Progenitor cell of endocrine pancreas (in vitro differentiated cells): ENCODE results near the gene AGBL1. TPM values are rescaled to one million over a fixed set of nuclear protein-coding genes. Genes with fewer than 3 reads are reported as not detected.

ENCODE experiments used
- DNase-seq: peaks from one replicate; pipeline ENCODE4 v3.0.0; 2021; ENCODE audit warnings: low spot score; ENCODE audit not compliant: unreplicated experiment
- H3K27ac Mint-ChIP-seq: 2 replicates; pipeline ENCODE4 v1.8.0; 2021; ENCODE audit warnings: mild to moderate bottlenecking, moderate library complexity, mixed read lengths
- H3K27me3 Mint-ChIP-seq: 2 replicates; pipeline ENCODE4 v1.8.0; 2021; ENCODE audit warnings: mixed read lengths
- H3K36me3 Mint-ChIP-seq: 2 replicates; pipeline ENCODE4 v1.8.0; 2022; ENCODE audit warnings: mixed read lengths; ENCODE audit not compliant: insufficient read depth
- H3K4me1 Mint-ChIP-seq: 2 replicates; pipeline ENCODE4 v1.8.0; 2021; ENCODE audit warnings: low read depth, mixed read lengths
- H3K4me3 Mint-ChIP-seq: 2 replicates; pipeline ENCODE4 v1.8.0; 2021; ENCODE audit warnings: low read depth, mild to moderate bottlenecking, moderate library complexity, mixed read lengths
- H3K9me3 Mint-ChIP-seq: 2 replicates; pipeline ENCODE4 v1.8.0; 2021; ENCODE audit warnings: low read depth, mixed read lengths
- total RNA-seq: library from RNA; stranded (reverse); gene quantifications from 2 replicates; pipeline ENCODE4 v1.2.1, GENCODE V29; 2021
- TF ChIP-seq, protein P1 (sequence below): fragments of 200-600 bp; sonication (generic); IDR thresholded peaks from one replicate; pipeline ENCODE4 v1.5.0; 2021; ENCODE audit warnings: antibody characterized with exemption, mild to moderate bottlenecking; ENCODE audit not compliant: unreplicated experiment

AGBL1 gene
- total RNA-seq, 1 donor from 2014 or later = not detected

- H3K27me3 Mint-ChIP-seq = no peaks in the 10 kb centered on the region
- TF ChIP-seq, protein P1, sequence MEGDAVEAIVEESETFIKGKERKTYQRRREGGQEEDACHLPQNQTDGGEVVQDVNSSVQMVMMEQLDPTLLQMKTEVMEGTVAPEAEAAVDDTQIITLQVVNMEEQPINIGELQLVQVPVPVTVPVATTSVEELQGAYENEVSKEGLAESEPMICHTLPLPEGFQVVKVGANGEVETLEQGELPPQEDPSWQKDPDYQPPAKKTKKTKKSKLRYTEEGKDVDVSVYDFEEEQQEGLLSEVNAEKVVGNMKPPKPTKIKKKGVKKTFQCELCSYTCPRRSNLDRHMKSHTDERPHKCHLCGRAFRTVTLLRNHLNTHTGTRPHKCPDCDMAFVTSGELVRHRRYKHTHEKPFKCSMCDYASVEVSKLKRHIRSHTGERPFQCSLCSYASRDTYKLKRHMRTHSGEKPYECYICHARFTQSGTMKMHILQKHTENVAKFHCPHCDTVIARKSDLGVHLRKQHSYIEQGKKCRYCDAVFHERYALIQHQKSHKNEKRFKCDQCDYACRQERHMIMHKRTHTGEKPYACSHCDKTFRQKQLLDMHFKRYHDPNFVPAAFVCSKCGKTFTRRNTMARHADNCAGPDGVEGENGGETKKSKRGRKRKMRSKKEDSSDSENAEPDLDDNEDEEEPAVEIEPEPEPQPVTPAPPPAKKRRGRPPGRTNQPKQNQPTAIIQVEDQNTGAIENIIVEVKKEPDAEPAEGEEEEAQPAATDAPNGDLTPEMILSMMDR = no peak
- peaks cover 6% of the 10 kb centered on the region for H3K9me3 Mint-ChIP-seq
- no peak for DNase-seq
- H3K4me1 Mint-ChIP-seq = peaks cover 3% of the 10 kb centered on the region
- H3K27ac Mint-ChIP-seq = no peak overlapping the region
- no peaks in the 10 kb centered on the region for H3K36me3 Mint-ChIP-seq
- H3K4me3 Mint-ChIP-seq = no peak overlapping the region
Measured at GRCh38 chr15:86591158-86591557, 511.5 kb downstream of the AGBL1 start.

GRCh38 chr15:86591994-86592735 is 512.5 kb downstream of the AGBL1 start:
- Mint-ChIP-seq H3K36me3 (no peaks in the 10 kb centered on the region), H3K9me3 (peaks cover 6% of the 10 kb centered on the region), H3K4me1 (no peaks in the 10 kb centered on the region), H3K27me3 (no peaks in the 10 kb centered on the region), H3K4me3 (no peak overlapping the region), H3K27ac (no peak overlapping the region)
- TF ChIP-seq, protein P1 = no peak
- no peak for DNase-seq

DNA sequence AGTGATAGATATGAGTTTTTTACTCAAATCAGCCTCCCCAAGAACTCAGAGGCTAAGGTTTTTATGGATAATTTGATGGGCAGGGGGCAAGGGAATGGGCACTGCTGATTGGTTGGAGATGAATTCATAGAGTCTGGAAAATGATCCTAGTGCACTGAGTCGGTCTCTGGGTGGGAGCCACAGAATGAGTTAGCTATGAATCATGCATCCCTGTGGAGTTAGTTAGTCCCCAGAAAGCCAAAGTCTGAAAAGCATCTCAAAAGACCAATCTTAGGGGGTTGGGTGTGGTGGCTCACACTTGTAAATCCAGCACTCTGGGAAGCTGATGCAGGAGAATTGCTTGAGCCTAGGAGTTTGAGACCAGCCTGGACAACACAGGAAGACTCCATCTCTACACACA is 516.1 kb downstream of the AGBL1 start:
- Mint-ChIP-seq H3K9me3 (peaks cover 6% of the 10 kb centered on the region), H3K36me3 (no peaks in the 10 kb centered on the region), H3K27me3 (no peaks in the 10 kb centered on the region), H3K4me1 (no peaks in the 10 kb centered on the region), H3K4me3 (no peak overlapping the region), H3K27ac (no peak overlapping the region)
- DNase-seq = no peak
- TF ChIP-seq, protein P1 = no peak

- TF ChIP-seq, protein P1 = no peak
- Mint-ChIP-seq H3K27me3 (peaks cover 2% of the 10 kb centered on the region), H3K4me1 (no peaks in the 10 kb centered on the region), H3K9me3 (no peaks in the 10 kb centered on the region), H3K4me3 (no peak overlapping the region), H3K36me3 (no peaks in the 10 kb centered on the region), H3K27ac (no peak overlapping the region)
- DNase-seq = no peak
Measured at GRCh38 chr15:86603466-86603865, 523.8 kb downstream of the AGBL1 start.

- H3K4me1 Mint-ChIP-seq = peaks cover 3% of the 10 kb centered on the region
- TF ChIP-seq, protein P1 = no peak
- H3K27ac Mint-ChIP-seq = no peak overlapping the region
- H3K36me3 Mint-ChIP-seq = no peaks in the 10 kb centered on the region
- no peaks in the 10 kb centered on the region for H3K9me3 Mint-ChIP-seq
- H3K4me3 Mint-ChIP-seq = no peak overlapping the region
- no peaks in the 10 kb centered on the region for H3K27me3 Mint-ChIP-seq
- no peak for DNase-seq
Measured at GRCh38 chr15:86608461-86609205, 529.0 kb downstream of the AGBL1 start.
